Activated B cell treated with CpG ODN at 0.5 μM for 24 hours (primary cell): ENCODE data around the gene CHID1. TPM values are rescaled to one million over a fixed set of nuclear protein-coding genes. Genes with fewer than 3 reads are reported as not detected.

Source experiments
- ATAC-seq: fragments of 200-7000 bp; cut with Tn5 transposase; one replicate; pipeline ENCODE4 v1.10.0; 2021; ENCODE audit warnings: low read depth, mild to moderate bottlenecking, moderate library complexity
- CTCF ChIA-PET: fragments of 350-600 bp; sonication (Branson Sonifier 250); formaldehyde crosslinking; loops from one replicate; lab custom pipeline; 2021; ENCODE audit warnings: antibody characterized with exemption; lab: Charles Lee
- POLR2A ChIA-PET: fragments of 350-600 bp; sonication (Branson Sonifier 250); formaldehyde crosslinking; loops from one replicate; lab custom pipeline; 2021; ENCODE audit warnings: antibody characterized with exemption; lab: Charles Lee
- DNase-seq: peaks from one replicate; pipeline ENCODE4 v3.0.0; 2022
- H3K27ac Mint-ChIP-seq: one replicate; pipeline ENCODE4 v1.8.0; 2020; ENCODE audit warnings: mixed read lengths
- H3K27me3 Mint-ChIP-seq: one replicate; pipeline ENCODE4 v1.8.0; 2021; ENCODE audit warnings: mixed read lengths
- H3K36me3 Mint-ChIP-seq: one replicate; pipeline ENCODE4 v1.8.0; 2021; ENCODE audit warnings: low read depth, mixed read lengths
- H3K4me1 Mint-ChIP-seq: one replicate; pipeline ENCODE4 v1.8.0; 2021; ENCODE audit warnings: mixed read lengths
- H3K4me3 Mint-ChIP-seq: one replicate; pipeline ENCODE4 v1.8.0; 2020; ENCODE audit warnings: mild to moderate bottlenecking, mixed read lengths
- H3K9me3 Mint-ChIP-seq: one replicate; pipeline ENCODE4 v1.8.0; 2020; ENCODE audit warnings: mixed read lengths
- intact Hi-C: fragments of 100-400 bp; cut with micrococcal nuclease; formaldehyde crosslinking; loops from one replicate; pipeline ENCODE4 v1.15.1; 2024
- total RNA-seq: library from RNA; stranded (reverse); gene quantifications from 2 replicates; pipeline ENCODE4 v1.2.3, GENCODE V29; 2022
- TF ChIP-seq, protein P1 (sequence below): fragments of 200-600 bp; IDR thresholded peaks from one replicate; pipeline ENCODE4 v1.8.0; 2022; ENCODE audit warnings: antibody characterized with exemption, mild to moderate bottlenecking

Gene CHID1
- total RNA-seq, 1 donor from 2014 or later, result 45.7 TPM

DNA sequence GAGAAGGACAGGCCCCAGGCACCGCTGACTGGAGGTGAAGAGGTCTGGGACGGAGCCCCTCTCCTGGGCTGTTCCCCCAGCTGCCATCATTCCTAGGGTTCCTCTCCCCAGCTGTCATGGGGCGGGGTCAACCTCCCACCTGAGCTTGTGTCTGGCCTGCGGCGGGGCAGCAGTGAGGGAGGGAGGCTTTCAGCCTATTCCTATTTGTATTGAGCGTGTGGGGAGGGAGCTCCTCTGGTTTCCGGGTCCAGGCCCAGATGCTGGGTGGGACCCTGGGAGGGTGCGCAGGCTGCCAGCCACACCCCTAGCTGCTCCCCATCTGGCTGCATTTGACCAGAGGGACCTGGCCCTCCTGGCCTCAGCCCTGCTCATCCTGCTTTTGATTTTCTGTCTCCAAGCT lies 54.2 kb downstream of the CHID1 start:
- CTCF ChIA-PET, result no interaction called here
- Mint-ChIP-seq H3K4me1 (no peaks in the 10 kb centered on the region), H3K27ac (no peak overlapping the region), H3K27me3 (no peaks in the 10 kb centered on the region), H3K4me3 (no peak overlapping the region), H3K9me3 (no peaks in the 10 kb centered on the region), H3K36me3 (no peaks in the 10 kb centered on the region)
- TF ChIP-seq, protein P1, sequence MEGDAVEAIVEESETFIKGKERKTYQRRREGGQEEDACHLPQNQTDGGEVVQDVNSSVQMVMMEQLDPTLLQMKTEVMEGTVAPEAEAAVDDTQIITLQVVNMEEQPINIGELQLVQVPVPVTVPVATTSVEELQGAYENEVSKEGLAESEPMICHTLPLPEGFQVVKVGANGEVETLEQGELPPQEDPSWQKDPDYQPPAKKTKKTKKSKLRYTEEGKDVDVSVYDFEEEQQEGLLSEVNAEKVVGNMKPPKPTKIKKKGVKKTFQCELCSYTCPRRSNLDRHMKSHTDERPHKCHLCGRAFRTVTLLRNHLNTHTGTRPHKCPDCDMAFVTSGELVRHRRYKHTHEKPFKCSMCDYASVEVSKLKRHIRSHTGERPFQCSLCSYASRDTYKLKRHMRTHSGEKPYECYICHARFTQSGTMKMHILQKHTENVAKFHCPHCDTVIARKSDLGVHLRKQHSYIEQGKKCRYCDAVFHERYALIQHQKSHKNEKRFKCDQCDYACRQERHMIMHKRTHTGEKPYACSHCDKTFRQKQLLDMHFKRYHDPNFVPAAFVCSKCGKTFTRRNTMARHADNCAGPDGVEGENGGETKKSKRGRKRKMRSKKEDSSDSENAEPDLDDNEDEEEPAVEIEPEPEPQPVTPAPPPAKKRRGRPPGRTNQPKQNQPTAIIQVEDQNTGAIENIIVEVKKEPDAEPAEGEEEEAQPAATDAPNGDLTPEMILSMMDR, result no peak
- ATAC-seq, result no peak
- intact Hi-C loops, result no loop called here
- POLR2A ChIA-PET, result no interaction called here
- DNase-seq, result no peak

DNA sequence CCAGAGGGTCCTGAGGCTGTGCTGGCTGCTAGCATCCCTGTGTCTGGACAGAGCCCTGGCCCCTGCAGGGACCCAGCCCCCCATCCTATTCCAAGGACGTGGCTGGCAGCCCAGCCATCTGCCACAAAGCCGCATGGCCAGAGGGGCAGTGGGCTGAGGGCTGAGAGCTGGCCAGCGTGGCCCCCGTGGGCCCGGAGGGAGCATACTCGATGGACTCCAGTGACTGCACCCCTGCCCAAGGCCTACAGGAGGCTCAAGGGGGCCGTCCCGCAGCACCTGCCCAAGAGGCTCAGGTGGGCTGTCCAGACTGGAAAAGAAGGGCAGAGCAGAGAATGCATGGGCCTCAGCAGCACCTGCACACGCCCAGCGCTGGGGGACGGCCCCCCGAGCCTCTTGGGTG lies 54.8 kb downstream of the CHID1 start:
- POLR2A ChIA-PET, result no interaction called here
- DNase-seq, result no peak

DNA sequence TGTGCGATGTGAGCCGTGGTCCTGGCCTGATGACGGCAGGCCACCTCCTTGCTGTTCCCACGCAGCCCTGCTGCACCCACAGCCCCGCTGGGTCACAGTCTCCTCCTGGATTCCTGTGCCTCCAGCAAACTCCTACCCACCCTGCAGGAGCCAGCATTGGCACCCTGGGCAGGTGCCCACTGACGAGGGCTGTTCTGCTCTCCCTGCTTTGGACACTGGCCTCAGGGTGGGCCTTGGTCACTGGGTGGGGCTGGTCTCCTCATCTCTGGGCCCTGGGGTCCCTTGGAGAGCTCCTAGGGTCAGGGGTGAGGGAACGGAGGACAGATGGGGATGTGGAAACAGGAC lies 55.3 kb downstream of the CHID1 start:
- H3K9me3 Mint-ChIP-seq, result no peaks in the 10 kb centered on the region
- H3K36me3 Mint-ChIP-seq, result no peaks in the 10 kb centered on the region
- TF ChIP-seq, protein P1, result no peak
- ATAC-seq (no peak), DNase-seq (no peak)
- H3K4me1 Mint-ChIP-seq, result no peaks in the 10 kb centered on the region
- ChIA-PET CTCF (no interaction called here), POLR2A (no interaction called here)
- H3K27me3 Mint-ChIP-seq, result no peaks in the 10 kb centered on the region
- no peak overlapping the region for H3K4me3 Mint-ChIP-seq
- H3K27ac Mint-ChIP-seq, result no peak overlapping the region
- intact Hi-C loops, result no loop called here

More for the DNA sequence above, 54.8 kb downstream of the CHID1 start:
- no peak for ATAC-seq
- H3K9me3 Mint-ChIP-seq, result no peaks in the 10 kb centered on the region
- H3K27me3 Mint-ChIP-seq, result no peaks in the 10 kb centered on the region
- intact Hi-C loops, result no loop called here
- CTCF ChIA-PET, result no interaction called here
- TF ChIP-seq, protein P1, result no peak
- no peaks in the 10 kb centered on the region for H3K4me1 Mint-ChIP-seq
- no peaks in the 10 kb centered on the region for H3K36me3 Mint-ChIP-seq
- no peak overlapping the region for H3K27ac Mint-ChIP-seq
- H3K4me3 Mint-ChIP-seq, result no peak overlapping the region

DNA sequence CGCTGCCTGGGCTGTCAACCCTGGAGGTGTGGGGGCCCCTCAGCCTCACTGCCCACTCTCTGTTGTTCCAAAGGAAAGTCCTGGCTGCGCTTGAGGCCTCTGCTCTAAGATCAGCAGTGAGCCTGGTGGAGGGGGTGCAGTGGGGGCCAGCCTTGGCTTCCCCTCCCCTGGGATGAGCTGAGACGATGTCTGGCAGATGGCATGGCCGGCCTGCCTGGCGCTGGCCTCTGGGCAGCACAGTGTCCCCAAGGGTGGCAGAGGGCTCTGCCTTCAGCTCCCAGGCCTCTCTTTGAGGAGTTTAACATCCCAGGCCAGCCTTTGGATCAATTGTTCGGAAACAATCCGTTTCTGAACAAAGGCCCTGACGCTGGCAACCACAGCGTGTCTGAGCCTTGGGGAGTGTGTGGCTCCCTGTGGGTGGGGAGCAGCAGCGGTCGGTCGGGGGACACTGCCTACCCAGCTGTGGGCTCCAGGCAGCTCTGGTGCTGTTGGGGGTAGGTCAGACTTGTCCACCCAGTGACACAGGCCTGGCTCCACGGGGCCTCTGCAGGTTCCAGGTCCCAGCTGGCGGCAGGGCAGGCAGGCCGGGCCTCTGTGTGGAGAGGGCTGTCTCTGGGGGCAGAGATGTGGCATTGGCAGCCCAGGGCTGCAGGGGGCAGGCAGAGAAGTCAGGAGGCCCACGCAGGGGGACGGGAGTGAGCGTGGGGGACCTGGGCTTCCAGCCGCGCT lies 55.8 kb downstream of the CHID1 start:
- no peak overlapping the region for H3K4me3 Mint-ChIP-seq
- ATAC-seq, result no peak
- H3K9me3 Mint-ChIP-seq, result no peaks in the 10 kb centered on the region
- ChIA-PET CTCF (no interaction called here), POLR2A (interaction anchor here (0.6 kb wide), 1 partner anchor 64 kb away, joined by 3 read pairs; no protein-coding TSS in a partner anchor)
- no peaks in the 10 kb centered on the region for H3K4me1 Mint-ChIP-seq
- no peak overlapping the region for H3K27ac Mint-ChIP-seq
- TF ChIP-seq, protein P1, result no peak
- H3K27me3 Mint-ChIP-seq, result no peaks in the 10 kb centered on the region
- no peak for DNase-seq
- intact Hi-C loops, result no loop called here
- no peaks in the 10 kb centered on the region for H3K36me3 Mint-ChIP-seq

DNA sequence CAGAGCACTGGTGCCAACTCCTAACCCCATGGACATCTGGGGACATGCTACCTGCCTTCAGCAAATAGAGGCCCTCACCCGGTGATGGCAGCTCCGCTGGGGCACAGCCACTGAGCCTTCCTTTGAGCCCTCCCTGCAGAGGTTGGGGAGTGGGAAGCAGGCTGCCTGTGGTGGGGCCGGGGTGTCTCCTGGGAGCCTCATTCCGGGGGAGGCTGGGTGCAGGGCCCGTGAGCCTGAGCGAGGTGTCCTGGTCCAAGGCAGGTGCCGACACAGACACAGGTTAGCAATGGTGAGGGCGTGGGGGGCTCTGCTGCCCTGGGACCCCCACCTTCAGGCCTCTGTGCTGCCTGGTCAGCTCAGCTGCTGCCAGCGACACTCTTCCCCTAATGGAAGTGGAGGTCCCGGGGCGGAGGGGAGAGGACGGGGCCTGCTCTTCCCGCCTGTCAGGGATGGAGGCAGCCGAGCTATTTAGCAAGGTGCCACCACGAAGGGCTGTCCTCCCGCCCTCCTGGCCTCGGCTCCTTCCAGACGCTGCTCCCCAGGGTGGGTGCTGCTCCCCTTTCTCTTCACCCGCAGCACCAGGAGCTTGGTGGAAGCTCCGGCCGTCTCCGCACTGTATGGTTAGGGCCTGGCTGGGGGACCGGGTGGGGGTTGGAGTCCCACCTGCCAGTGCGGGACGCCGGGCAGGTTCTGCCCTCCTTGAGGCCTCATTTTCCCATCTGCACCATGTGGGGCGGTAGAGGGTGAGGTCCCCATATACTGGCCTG lies 56.7 kb downstream of the CHID1 start:
- no peak for ATAC-seq
- POLR2A ChIA-PET, result interaction anchor here (0.6 kb wide), 1 partner anchor 65 kb away, joined by 3 read pairs; no protein-coding TSS in a partner anchor
- Mint-ChIP-seq H3K9me3 (no peaks in the 10 kb centered on the region), H3K36me3 (no peaks in the 10 kb centered on the region), H3K4me1 (peaks cover 2% of the 10 kb centered on the region), H3K4me3 (no peak overlapping the region), H3K27ac (no peak overlapping the region), H3K27me3 (no peaks in the 10 kb centered on the region)
- intact Hi-C loops, result no loop called here
- no peak for DNase-seq
- TF ChIP-seq, protein P1, result no peak
- CTCF ChIA-PET, result no interaction called here
